ENCODE results near the gene NPC1L1.
A peak's percentile ranks its signal among the peaks of the same experiment; 100 is the strongest.

The NPC1L1 gene

GRCh38 chr7:44541028-44541869 lies at the start of gene NPC1L1:
Gene NPC1L1, minus strand, starts transcription at chr7:44541330. Its CDS starts 71 bp downstream, at chr7:44541259.
- no peak for TF ChIP-seq CTCF (IDR thresholded peaks at IDR 0.05; ENCODE audit: low read depth, low read length)
- H3K4me3 ChIP-seq (replicated peaks in 1 of 2; ENCODE audit: low read depth in 2 of 2, low read length in 2 of 2): no peak within 1 kb of the TSS
- no peak for DNase-seq (ENCODE audit: low read depth in 2 of 2)

GRCh38 chr7:44590910-44591309 lies 49.8 kb upstream of the NPC1L1 start:
- no peak overlapping the region for H3K4me3 ChIP-seq (replicated peaks in 1 of 2; ENCODE audit: low read depth in 2 of 2, low read length in 2 of 2)
- TF ChIP-seq CTCF (IDR thresholded peaks at IDR 0.05; ENCODE audit: low read depth, low read length): no peak
- DNase-seq (ENCODE audit: low read depth in 2 of 2): peak in 1 of 2 donors; percentile 25

- DNase-seq (ENCODE audit: low read depth in 2 of 2): peak; percentile 79 to 82
- TF ChIP-seq CTCF (IDR thresholded peaks at IDR 0.05; ENCODE audit: low read depth, low read length): peak; percentile 60
These were observed 46.9 kb upstream of the NPC1L1 start for GRCh38 chr7:44587843-44588711.

GRCh38 chr7:44583146-44583865 lies 42.2 kb upstream of the NPC1L1 start:
- peak overlapping the region; percentile 87 to 91 for H3K4me3 ChIP-seq (replicated peaks in 1 of 2; ENCODE audit: low read depth in 2 of 2, low read length in 2 of 2)
- TF ChIP-seq CTCF (IDR thresholded peaks at IDR 0.05; ENCODE audit: low read depth, low read length): no peak

More at GRCh38 chr7:44587843-44588711, 46.9 kb upstream of the NPC1L1 start:
- H3K4me3 ChIP-seq (replicated peaks in 1 of 2; ENCODE audit: low read depth in 2 of 2, low read length in 2 of 2): no peak overlapping the region

GRCh38 chr7:44581879-44582603 lies 40.9 kb upstream of the NPC1L1 start, which contains the start of gene TMED4:
Gene TMED4, minus strand, starts transcription at chr7:44582231. Its CDS starts 25 bp downstream, at chr7:44582206.
- peak within 1 kb of the TSS; percentile 87 to 91 for H3K4me3 ChIP-seq (replicated peaks in 1 of 2; ENCODE audit: low read depth in 2 of 2, low read length in 2 of 2)
- no peak for TF ChIP-seq CTCF (IDR thresholded peaks at IDR 0.05; ENCODE audit: low read depth, low read length)
- DNase-seq (ENCODE audit: low read depth in 2 of 2): peak; percentile 99

More at GRCh38 chr7:44583146-44583865, 42.2 kb upstream of the NPC1L1 start:
- DNase-seq (ENCODE audit: low read depth in 2 of 2): no peak

Measured in cardiac fibroblast (primary cell).